Subcutaneous abdominal adipose tissue (tissue), 5 donors: ENCODE results near the gene AZI2.

ENCODE experiments used
- H3K27ac ChIP-seq: one replicate; pipeline ENCODE4 v1.7.0; 2013; ENCODE audit warnings: low read depth, mild to moderate bottlenecking, inconsistent platforms, low read length, moderate library complexity
- H3K27me3 ChIP-seq, 5 donors: one replicate each; pipeline ENCODE4 v1.7.0; 2013; ENCODE audit warnings: low read length in 5 of 5, inconsistent platforms in 1 of 5; ENCODE audit not compliant: control insufficient read depth in 5 of 5, insufficient read depth in 4 of 5
- H3K36me3 ChIP-seq, 5 donors: one replicate each; pipeline ENCODE4 v1.7.0; 2013; ENCODE audit warnings: low read length in 5 of 5; ENCODE audit not compliant: control insufficient read depth in 5 of 5, insufficient read depth in 5 of 5
- H3K4me1 ChIP-seq, 5 donors: one replicate each; pipeline ENCODE4 v1.7.0; 2013; ENCODE audit warnings: low read length in 5 of 5, mild to moderate bottlenecking in 3 of 5, moderate library complexity in 1 of 5; ENCODE audit not compliant: control insufficient read depth in 5 of 5, insufficient read depth in 5 of 5
- H3K4me3 ChIP-seq, 5 donors: one replicate each; pipeline ENCODE4 v1.7.0; 2013; ENCODE audit warnings: low read length in 5 of 5, low read depth in 1 of 5
- H3K9ac ChIP-seq, 5 donors: one replicate each; pipeline ENCODE4 v1.7.0; 2013; ENCODE audit warnings: low read length in 5 of 5, mild to moderate bottlenecking in 4 of 5, moderate library complexity in 3 of 5
- H3K9me3 ChIP-seq, 5 donors: one replicate each; pipeline ENCODE4 v1.7.0; 2013; ENCODE audit warnings: low read length in 5 of 5; ENCODE audit not compliant: control insufficient read depth in 5 of 5
- donor health status: healthy.
- donor health status: healthy.
- donor health status: healthy.
- donor health status: healthy.
- donor health status: healthy.

Gene AZI2

DNA sequence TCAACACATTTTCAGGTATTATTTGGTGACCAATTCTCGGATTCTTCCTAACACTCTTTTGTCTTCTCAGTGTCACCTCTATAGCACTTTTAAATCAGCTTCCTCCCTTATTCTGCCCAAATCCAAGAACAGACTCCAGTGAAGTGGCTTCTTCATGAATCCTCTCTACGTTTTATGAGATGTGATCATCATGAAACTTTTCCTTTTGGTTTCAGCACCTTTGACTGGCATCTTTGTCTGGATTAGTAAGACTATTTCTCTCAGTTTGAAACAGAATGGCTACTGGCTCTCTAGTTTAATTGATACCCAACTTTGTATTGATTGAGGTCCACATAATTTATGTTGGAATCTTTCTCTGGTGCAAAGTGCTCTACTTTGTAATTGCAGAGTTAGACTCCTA is 61.6 kb downstream of the AZI2 start:
- Histone ChIP-seq H3K27me3 (no peaks in the 10 kb centered on the region), H3K9me3 (peaks cover 0 to 5% (median 4%) of the 10 kb centered on the region in 5 donors), H3K9ac (no peak overlapping the region), H3K27ac (no peak overlapping the region), H3K4me1 (peaks cover 0 to 16% (median 7%) of the 10 kb centered on the region in 5 donors), H3K36me3 (peaks cover 0 to 6% (median 0%) of the 10 kb centered on the region in 5 donors), H3K4me3 (no peak overlapping the region)

DNA sequence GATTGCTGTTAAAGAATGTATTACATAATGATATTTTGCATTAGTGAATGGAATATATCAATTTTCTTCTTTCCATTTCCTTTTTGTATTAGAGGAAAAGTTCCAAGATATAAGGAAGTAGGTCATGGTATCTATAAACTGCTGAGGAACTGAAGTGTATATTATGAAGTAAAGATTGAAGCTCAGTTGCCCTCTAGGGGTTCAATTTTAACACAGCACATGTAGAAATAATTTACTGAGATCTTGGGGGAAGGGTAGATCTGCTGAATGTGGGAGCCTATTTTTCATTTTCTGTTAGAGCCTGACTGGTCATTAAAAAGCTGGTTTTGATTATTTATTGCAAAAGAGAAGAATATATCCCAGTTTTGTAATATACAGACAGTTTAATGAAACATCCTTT is 62.0 kb downstream of the AZI2 start:
- Histone ChIP-seq H3K27ac (no peak overlapping the region), H3K4me1 (peaks cover 0 to 16% (median 7%) of the 10 kb centered on the region in 5 donors), H3K9ac (no peak overlapping the region), H3K36me3 (peaks cover 0 to 6% (median 0%) of the 10 kb centered on the region in 5 donors), H3K4me3 (no peak overlapping the region), H3K27me3 (no peaks in the 10 kb centered on the region), H3K9me3 (peaks cover 0 to 5% (median 4%) of the 10 kb centered on the region in 5 donors)

GRCh38 chr3:28280781-28281180 is 67.8 kb downstream of the AZI2 start:
- Histone ChIP-seq H3K4me1 (peaks cover 0 to 20% (median 9%) of the 10 kb centered on the region in 5 donors), H3K9me3 (no peaks in the 10 kb centered on the region), H3K36me3 (peaks cover 0 to 2% (median under 1%) of the 10 kb centered on the region in 5 donors), H3K9ac (no peak overlapping the region), H3K27me3 (no peaks in the 10 kb centered on the region), H3K27ac (no peak overlapping the region), H3K4me3 (no peak overlapping the region)

- Histone ChIP-seq H3K27me3 (no peaks in the 10 kb centered on the region), H3K4me1 (peaks cover 0 to 17% (median 5%) of the 10 kb centered on the region in 5 donors), H3K4me3 (no peak overlapping the region), H3K9ac (no peak overlapping the region), H3K9me3 (no peaks in the 10 kb centered on the region), H3K27ac (no peak overlapping the region), H3K36me3 (peaks cover 2 to 8% (median 6%) of the 10 kb centered on the region in 5 donors)
Observed at GRCh38 chr3:28279770-28280169, 68.9 kb downstream of the AZI2 start.

GRCh38 chr3:28278918-28279317 is 69.7 kb downstream of the AZI2 start:
- Histone ChIP-seq H3K4me3 (no peak overlapping the region), H3K9me3 (peaks cover 0 to 2% (median 0%) of the 10 kb centered on the region in 5 donors), H3K27ac (no peak overlapping the region), H3K9ac (no peak overlapping the region), H3K36me3 (peaks cover 2 to 8% (median 6%) of the 10 kb centered on the region in 5 donors), H3K4me1 (peaks cover 0 to 14% (median 0%) of the 10 kb centered on the region in 5 donors), H3K27me3 (no peaks in the 10 kb centered on the region)

GRCh38 chr3:28273837-28274236 is 74.8 kb downstream of the AZI2 start:
- Histone ChIP-seq H3K36me3 (peaks cover 6 to 16% (median 9%) of the 10 kb centered on the region in 5 donors), H3K9ac (no peak overlapping the region)

More at GRCh38 chr3:28273837-28274236, 74.8 kb downstream of the AZI2 start:
- no peak overlapping the region for H3K4me3 ChIP-seq
- H3K4me1 ChIP-seq: peaks cover 0 to 4% (median 0%) of the 10 kb centered on the region in 5 donors
- H3K9me3 ChIP-seq: peaks cover 0 to 19% (median 10%) of the 10 kb centered on the region in 5 donors
- no peaks in the 10 kb centered on the region for H3K27me3 ChIP-seq
- no peak overlapping the region for H3K27ac ChIP-seq
